Lung (tissue), 12 donors: ENCODE data around the gene DEPDC4. TPM values are rescaled to one million over a fixed set of nuclear protein-coding genes. Genes with fewer than 3 reads are reported as not detected.
"Not testable (repeated sequence)": the region's sequence is repeated elsewhere in the genome, so short reads cannot be mapped to it uniquely, and the experiment has no call there.

Experiments
- ATAC-seq: fragments of 200-7000 bp; cut with Tn5 transposase; one replicate; pipeline ENCODE4 v1.9.1; 2020; ENCODE audit warnings: moderate number of reproducible peaks; ENCODE audit not compliant: insufficient read depth, low FRiP score
- DNase-seq, 3 donors: peaks; one replicate each; pipeline ENCODE4 v3.0.0-alpha.2; 2013 to 2017
- H3K27ac ChIP-seq, 2 donors: one replicate each; pipeline ENCODE4 v1.5.1; 2013; ENCODE audit warnings: mild to moderate bottlenecking in 2 of 2, moderate library complexity in 2 of 2, control low read depth in 1 of 2, inconsistent platforms in 1 of 2, low read depth in 1 of 2, low read length in 1 of 2
- H3K27me3 ChIP-seq, 3 donors: one replicate each; pipeline ENCODE4 v1.5.1; 2013; ENCODE audit warnings: low read length in 2 of 3; ENCODE audit not compliant: control insufficient read depth in 3 of 3, insufficient read depth in 3 of 3
- H3K36me3 ChIP-seq, 4 donors: one replicate each; pipeline ENCODE4 v1.5.1; 2013; ENCODE audit warnings: low read length in 4 of 4, mild to moderate bottlenecking in 1 of 4, moderate library complexity in 1 of 4; ENCODE audit not compliant: control insufficient read depth in 4 of 4, insufficient read depth in 4 of 4
- H3K4me1 ChIP-seq, 5 donors: one replicate each; pipeline ENCODE4 v1.5.1; 2013; ENCODE audit warnings: low read length in 5 of 5, mild to moderate bottlenecking in 2 of 5, moderate library complexity in 1 of 5; ENCODE audit not compliant: control insufficient read depth in 5 of 5, insufficient read depth in 5 of 5
- H3K4me3 ChIP-seq: one replicate; pipeline ENCODE4 v1.5.1; 2013; ENCODE audit warnings: mild to moderate bottlenecking, control low read depth, moderate library complexity
- H3K9ac ChIP-seq, 2 donors: one replicate each; pipeline ENCODE4 v1.5.1; 2013; ENCODE audit warnings: low read length in 2 of 2, control low read depth in 1 of 2; ENCODE audit not compliant: insufficient read depth in 1 of 2
- H3K9me3 ChIP-seq, 4 donors: one replicate each; pipeline ENCODE4 v1.5.1; 2013; ENCODE audit warnings: low read length in 3 of 4, mild to moderate bottlenecking in 1 of 4, moderate library complexity in 1 of 4; ENCODE audit not compliant: control insufficient read depth in 4 of 4, insufficient read depth in 3 of 4
- WGBS, 2 donors: extraction: QIAGEN DNeasy Blood & Tissue Kit; methylation state at CpG; one replicate each; pipeline ENCODE4 v1.1.7; 2013; 5-methylcytosine and 5-hydroxymethylcytosine counted together
- polyA plus RNA-seq, 2 donors: library from polyadenylated mRNA; stranded (reverse); fragments of 200-250 nt; gene quantifications; one replicate each; pipeline ENCODE4 v1.2.1, GENCODE V29; 2013
- total RNA-seq, 2 donors: library from RNA; depleted of rRNA in 1 of 2; stranded (reverse); fragments of >200 nt in 1 of 2; gene quantifications; one replicate each; pipeline ENCODE4 v1.2.1, GENCODE V29; 2014 to 2021
- TF ChIP-seq, protein P1 (sequence below): IDR thresholded peaks from 2 replicates; pipeline ENCODE4 v1.5.1; 2012; ENCODE audit warnings: mild to moderate bottlenecking; ENCODE audit errors: control extremely low read depth, extremely low read depth
- donor health status: control.
- donor health status: control.
- donor health status: Bipolar disorder and iron deficiency.
- donor health status: healthy.
- donor health status: DM: yes; HTN: yes; CAD: no.

Gene DEPDC4
- total and polyA plus RNA-seq, 4 donors, result 0.54 to 6.2 (median 1.2) TPM

- WGBS, 2 donors, result 91 to 92% methylated on average over 1 of the region's 1 CpG
- TF ChIP-seq, protein P1, sequence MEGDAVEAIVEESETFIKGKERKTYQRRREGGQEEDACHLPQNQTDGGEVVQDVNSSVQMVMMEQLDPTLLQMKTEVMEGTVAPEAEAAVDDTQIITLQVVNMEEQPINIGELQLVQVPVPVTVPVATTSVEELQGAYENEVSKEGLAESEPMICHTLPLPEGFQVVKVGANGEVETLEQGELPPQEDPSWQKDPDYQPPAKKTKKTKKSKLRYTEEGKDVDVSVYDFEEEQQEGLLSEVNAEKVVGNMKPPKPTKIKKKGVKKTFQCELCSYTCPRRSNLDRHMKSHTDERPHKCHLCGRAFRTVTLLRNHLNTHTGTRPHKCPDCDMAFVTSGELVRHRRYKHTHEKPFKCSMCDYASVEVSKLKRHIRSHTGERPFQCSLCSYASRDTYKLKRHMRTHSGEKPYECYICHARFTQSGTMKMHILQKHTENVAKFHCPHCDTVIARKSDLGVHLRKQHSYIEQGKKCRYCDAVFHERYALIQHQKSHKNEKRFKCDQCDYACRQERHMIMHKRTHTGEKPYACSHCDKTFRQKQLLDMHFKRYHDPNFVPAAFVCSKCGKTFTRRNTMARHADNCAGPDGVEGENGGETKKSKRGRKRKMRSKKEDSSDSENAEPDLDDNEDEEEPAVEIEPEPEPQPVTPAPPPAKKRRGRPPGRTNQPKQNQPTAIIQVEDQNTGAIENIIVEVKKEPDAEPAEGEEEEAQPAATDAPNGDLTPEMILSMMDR, result no peak
- no peak overlapping the region for H3K9ac ChIP-seq
Measured at GRCh38 chr12:100293017-100293416, 26.1 kb upstream of the DEPDC4 start.

DNA sequence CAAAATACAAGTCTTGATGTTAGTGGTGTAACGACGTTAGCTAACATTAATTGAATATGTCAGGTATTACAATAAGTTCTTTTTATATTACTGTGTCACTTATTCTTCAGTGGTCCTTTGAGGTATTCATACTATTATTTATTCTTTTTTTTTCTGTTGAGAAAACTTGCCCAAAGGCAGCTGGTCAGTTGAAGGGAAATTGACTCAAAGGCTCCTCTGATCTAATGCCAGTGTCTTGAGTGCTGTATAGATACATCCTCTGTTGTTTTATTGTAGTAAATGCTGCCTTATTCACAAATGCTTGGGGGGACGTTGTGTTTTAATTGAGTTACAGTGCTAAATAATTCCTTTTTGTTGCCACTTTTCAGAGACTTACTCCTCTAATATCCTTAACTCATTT lies 23.1 kb upstream of the DEPDC4 start:
- Histone ChIP-seq H3K4me3 (no peak overlapping the region), H3K27ac (no peak overlapping the region), H3K27me3 (no peaks in the 10 kb centered on the region), H3K9ac (no peak overlapping the region), H3K36me3 (peaks cover 0 to 5% (median under 1%) of the 10 kb centered on the region in 4 donors), H3K9me3 (no peaks in the 10 kb centered on the region), H3K4me1 (no peaks in the 10 kb centered on the region)
- 93 to 94% methylated on average over 3 of the region's 3 CpGs for WGBS, 2 donors
- TF ChIP-seq, protein P1, result no peak
- ATAC-seq (no peak), DNase-seq (peak in 2 of 3 donors; percentile 7 to 31)

More at GRCh38 chr12:100293017-100293416, 26.1 kb upstream of the DEPDC4 start:
- no peaks in the 10 kb centered on the region for H3K4me1 ChIP-seq
- no peak overlapping the region for H3K4me3 ChIP-seq
- H3K36me3 ChIP-seq, result peaks cover 0 to 2% (median under 1%) of the 10 kb centered on the region in 4 donors
- H3K27me3 ChIP-seq, result no peaks in the 10 kb centered on the region
- H3K27ac ChIP-seq, result no peak overlapping the region
- no peaks in the 10 kb centered on the region for H3K9me3 ChIP-seq
- DNase-seq, result no peak
- ATAC-seq, result no peak

GRCh38 chr12:100289038-100289437 lies 22.2 kb upstream of the DEPDC4 start:
- Histone ChIP-seq H3K4me1 (no peaks in the 10 kb centered on the region), H3K9ac (no peak overlapping the region), H3K4me3 (no peak overlapping the region), H3K36me3 (peaks cover 0 to 5% (median under 1%) of the 10 kb centered on the region in 4 donors), H3K9me3 (no peaks in the 10 kb centered on the region), H3K27ac (no peak overlapping the region), H3K27me3 (no peaks in the 10 kb centered on the region)
- ATAC-seq (no peak), DNase-seq (no peak)
- 86 to 89% methylated on average over 5 of the region's 5 CpGs for WGBS, 2 donors
- TF ChIP-seq, protein P1, result no peak

DNA sequence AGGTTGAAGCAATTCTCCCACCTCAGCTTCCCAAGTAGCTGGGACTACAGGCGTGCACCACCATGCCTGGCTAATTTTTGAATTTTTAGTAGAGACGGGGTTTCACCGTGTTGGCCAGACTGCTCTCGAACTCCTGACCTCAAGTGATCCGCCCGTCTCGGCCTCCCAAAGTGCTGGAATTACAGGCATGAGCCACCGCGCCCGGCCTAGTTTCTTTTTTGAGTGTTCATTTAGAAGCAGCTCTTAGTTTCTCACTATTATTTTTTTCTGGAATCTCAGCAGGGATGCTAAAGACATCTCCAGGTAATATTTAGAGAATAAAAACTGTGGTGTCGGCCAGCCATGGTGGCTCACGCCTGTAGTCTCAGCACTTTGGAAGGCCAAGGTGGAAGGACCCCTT lies 17.7 kb upstream of the DEPDC4 start:
- not testable (repeated sequence) for ATAC-seq, DNase-seq, H3K27ac ChIP-seq, H3K4me3 ChIP-seq, H3K9ac ChIP-seq, H3K9me3 ChIP-seq, H3K4me1 ChIP-seq, H3K27me3 ChIP-seq, H3K36me3 ChIP-seq
- WGBS, 2 donors, result 97% methylated on average over 12 of the region's 12 CpGs
